ENCODE measurements around the gene CDHR4.
"Not testable (repeated sequence)": the region's sequence is repeated elsewhere in the genome, so short reads cannot be mapped to it uniquely, and the experiment has no call there.

CDHR4 gene, protein sequence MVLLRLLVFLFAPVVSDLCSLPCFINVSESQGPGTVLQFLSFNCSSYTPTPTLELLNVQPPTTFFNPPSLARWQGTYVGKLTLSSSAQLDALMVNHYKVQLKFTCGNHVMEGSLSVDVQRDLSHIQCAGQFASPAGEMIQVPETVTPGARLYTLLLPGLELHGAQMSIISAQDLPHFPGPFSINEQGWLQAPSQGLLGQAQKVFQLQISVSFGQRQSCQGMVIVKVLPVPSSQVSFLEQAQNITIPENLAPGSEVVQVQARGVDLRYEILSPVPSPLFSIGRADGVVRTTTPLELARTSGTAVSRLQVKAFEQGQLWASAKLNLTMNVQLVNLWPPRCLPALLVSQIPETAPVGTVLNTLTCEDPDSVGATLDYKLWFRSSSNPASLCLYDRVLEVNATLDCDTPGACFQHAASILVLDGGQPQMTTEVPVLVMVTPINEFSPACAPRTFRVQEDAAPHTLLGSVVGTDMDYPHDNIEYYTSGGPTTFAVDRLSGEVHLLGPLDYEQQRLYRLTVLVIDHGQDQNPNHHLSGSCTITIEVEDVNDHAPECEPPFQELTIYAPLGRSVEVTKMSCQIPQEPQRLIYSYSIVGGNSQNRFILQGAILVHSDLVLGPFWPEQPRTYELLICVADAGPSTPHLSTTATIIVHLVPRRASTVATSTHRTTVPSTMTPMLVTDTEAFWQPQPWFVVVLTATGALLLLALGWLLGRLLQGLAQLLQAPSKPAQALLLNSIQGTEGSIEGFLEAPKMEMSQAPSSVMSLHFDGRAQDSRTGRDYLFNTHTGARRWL

DNA sequence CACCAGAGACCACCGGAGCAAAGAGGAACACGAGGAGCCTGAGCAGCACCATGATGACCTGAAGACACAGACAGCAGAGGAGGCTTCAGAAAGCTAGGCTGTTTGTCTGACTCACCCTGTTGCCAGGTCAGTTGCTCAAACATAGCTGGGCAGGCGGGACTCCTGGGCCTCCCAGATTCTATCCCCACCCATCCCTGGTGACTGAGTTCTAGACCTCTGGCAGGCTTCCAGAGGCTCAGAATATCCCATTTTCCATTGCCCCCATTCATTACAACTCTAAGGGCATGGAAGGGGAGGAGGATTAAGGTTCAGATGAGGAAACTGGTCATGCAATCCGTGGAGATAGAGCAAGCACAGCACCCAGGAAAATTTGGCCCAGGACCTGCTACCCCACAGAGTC lies at the start of gene CDHR4:
CDHR4 (minus strand) TSS at position 113 of the 400 bp plus-strand sequence; CDS start at position 52, 61 bp downstream.
- peak; percentile 59 for DNase-seq

DNA sequence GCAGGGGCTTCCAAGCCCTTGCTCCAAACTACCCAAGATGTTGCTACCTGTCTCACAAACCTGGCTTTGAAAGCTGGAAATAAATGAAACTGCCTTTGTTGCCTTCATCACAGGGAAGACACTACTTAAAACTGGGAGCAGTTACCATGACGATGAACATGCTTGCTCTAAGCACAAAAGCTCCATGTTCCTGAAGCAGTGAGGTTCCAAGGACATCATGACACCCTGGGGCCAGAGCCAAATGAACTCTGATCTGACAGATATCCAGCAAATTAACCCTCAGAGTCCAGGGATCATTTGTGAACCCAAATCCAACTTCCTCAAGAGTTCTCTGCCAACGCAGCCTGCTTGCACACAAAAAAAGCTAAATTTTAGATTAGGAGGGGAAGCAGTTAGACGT lies 46.0 kb upstream of the CDHR4 start:
- DNase-seq = no peak

DNA sequence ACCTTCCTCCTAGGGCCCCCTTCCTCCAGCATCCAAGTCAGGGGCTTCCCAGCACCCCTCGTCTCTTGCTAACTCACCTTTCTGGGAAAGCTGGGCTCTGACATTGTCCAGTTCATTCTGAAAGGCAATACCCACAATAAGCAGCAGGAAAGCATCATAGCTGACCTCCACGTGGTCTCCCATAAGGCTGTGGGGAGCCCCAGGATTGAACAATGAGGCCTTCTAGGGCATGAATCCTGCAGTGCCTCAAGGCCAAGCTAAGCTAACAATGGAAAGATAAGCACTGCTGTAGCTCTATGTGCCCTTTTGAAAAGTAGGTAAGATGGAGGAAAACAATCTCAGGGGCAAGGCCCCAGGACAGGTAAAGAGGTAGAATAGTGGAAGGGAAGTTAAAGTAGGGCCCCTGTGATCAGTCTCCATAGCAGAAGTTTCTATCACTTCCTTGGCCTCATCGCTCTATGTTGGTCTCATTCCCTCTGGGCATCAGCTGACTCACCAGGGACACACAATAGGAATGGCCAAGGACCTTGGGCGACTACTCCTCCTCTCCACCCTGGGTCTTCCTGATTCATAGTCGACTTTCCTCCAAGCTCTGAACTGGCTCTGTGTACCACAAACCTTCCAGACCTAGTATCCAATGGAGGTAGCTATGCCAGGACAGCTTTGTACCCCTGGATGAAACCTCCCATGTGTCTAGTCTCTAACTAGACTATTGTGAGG lies 45.0 kb upstream of the CDHR4 start:
- no peak for DNase-seq

GRCh38 chr3:49842843-49843517 lies 43.3 kb upstream of the CDHR4 start:
- no peak for DNase-seq

DNA sequence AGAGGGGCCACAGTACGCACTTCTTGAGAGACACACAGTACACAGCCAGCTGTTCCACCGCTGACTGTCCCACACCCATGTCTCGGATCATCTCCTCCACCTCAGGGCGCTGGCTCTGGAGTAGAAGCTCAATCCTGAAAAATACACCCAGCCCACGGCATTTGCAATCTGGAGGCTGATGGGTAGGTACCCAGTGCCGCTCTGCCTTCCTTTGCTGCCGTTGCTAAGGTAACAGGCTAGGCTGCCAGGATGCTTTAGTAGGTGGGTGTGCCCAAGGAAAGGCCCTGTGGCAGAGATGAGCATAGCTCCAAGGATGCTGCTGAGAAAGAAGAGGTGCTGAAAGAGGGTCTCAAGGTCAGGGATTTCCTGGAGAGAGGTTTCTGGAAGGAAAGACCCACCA lies 42.1 kb upstream of the CDHR4 start:
- DNase-seq = no peak

DNA sequence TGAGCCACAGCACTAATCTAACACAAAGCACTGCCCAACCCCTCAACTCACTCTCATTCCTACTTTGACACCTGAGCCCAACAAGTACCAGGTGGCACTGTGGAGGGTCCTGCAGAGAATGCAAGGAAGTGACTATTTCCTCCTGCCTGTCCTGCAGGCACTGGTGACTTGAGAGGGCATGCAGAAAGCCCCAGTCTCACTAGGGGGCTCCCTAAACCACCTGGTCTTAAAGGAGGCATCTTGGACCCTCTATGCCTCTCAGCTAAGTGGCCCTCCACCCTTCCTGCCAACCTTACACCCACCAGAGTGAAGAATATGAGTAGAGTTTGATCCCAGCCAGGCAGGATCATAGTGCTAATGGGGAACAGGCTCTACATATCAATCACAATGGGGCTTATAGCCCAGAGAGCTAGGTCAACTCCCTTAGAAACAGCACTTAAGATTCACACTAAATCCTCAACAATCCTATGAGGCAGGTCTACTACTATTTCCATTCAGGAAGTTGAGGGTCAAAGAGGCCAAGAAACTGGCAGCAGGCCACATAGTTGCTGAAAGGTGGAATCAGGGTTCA lies 41.5 kb upstream of the CDHR4 start:
- DNase-seq = peak; percentile 9

DNA sequence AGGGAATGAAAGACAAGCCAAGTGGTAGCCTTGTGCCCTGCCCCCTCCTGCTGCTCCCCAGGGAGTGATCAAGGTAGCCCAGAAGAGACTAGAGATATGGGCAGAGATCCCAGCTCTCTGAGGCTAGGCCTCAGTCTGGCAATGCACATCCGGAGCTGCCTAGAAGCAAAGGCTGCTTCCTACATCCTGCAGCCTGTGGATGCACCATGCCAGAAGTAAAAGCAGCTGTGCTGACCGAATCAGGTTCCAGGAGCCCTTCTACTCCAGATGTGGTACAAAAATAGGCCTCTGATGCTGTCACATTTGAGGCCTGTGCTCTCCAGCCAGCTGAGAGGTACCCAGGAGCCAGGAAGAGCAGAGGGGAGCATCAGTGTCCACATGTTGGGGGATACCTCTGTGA lies 40.7 kb upstream of the CDHR4 start:
- peak; percentile 47 for DNase-seq

DNA sequence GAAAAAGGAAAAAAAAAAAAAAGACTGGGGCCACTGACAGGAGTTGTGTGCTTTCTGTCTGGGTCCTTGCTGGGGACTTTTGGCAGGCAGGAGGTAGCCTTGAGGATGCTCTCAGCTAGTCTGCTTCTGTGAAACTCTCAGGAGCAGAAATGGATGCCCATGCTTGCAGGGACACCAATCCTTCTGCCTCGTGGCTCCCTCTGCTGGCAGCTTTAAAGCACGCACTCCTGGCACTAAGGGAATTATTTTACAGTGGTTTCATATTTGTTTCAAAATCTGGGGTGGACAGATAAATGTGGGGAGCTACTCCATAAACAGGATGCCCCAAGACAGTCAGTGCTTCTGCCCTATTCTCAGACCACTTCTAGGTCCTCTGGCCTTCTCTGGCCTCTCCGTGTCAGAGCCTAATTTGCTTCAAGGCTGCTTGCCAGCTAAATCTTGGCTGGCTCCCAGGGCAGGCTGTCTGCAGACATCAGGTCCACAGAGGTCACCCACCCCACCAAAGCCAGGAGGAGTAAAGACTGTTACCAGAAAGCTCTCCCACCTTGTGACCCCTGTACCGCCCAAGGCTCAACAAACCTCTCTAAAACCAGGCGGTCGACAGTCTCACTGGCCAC lies 39.6 kb upstream of the CDHR4 start:
- peak; percentile 84 for DNase-seq

DNA sequence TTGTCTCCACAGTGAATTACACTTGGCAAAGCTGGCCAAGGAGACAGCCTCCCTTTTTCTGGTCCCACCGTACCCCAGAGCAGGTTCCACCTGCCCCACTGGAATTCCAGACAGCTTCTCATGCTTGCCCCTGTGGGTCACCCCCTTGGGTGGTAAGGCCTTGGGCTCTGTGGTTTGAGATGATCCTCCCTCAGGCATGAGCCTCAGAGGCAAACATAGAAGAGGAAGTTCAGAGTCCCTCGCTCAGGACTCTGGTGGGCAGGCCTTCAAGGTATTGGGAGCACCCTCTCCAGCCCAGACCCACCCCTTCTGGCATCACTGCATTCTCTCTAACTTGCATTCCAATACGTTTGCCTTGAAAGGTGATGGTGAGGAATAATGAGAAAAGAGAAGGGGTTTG lies 31.7 kb upstream of the CDHR4 start:
- DNase-seq = no peak

DNA sequence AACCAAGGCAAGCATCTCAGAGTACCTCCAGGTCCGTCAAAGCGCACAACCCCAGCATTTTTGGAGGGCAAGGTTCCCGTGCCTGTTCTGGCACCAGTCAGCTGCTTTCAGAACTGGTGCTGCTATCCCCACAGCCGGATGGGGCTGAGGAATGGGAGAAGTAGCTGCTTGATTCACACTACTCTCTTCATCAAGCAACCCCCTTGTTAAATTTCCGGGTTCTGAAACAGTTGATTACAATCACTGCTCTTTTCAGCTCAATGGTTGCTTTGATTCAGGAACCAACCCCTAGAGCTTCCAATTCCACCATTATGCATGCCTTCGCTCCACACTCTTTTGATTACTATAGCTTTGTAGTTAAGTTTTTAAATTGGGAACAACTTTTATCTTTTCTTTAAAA lies 26.3 kb upstream of the CDHR4 start:
- no peak for DNase-seq

DNA sequence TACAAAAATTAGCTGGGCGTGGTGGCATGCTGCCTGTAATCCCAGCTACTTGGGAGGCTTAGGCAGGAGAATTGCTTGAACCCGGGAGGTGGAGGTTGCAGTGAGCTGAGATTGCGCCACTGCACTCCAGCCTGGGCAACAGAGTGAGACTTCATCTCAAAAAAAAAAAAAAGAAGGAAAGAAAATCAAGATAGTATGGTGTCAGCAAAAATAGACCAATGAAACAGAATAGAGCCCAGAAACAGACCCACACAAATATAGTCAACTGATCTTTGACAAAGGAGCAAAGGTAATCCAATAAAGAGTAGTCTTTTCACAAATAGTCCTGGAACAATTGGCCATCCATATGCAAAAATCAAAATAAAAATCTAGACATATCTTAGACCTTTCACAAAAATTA lies 23.5 kb upstream of the CDHR4 start:
- not testable (repeated sequence) for DNase-seq

- peak; percentile 94 for DNase-seq
Measured at GRCh38 chr3:49813497-49814174, 14.0 kb upstream of the CDHR4 start, which contains the start of gene UBA7. Gene UBA7 (minus strand): TSS chr3:49813953. CDS start chr3:49813787, 166 bp downstream.

DNA sequence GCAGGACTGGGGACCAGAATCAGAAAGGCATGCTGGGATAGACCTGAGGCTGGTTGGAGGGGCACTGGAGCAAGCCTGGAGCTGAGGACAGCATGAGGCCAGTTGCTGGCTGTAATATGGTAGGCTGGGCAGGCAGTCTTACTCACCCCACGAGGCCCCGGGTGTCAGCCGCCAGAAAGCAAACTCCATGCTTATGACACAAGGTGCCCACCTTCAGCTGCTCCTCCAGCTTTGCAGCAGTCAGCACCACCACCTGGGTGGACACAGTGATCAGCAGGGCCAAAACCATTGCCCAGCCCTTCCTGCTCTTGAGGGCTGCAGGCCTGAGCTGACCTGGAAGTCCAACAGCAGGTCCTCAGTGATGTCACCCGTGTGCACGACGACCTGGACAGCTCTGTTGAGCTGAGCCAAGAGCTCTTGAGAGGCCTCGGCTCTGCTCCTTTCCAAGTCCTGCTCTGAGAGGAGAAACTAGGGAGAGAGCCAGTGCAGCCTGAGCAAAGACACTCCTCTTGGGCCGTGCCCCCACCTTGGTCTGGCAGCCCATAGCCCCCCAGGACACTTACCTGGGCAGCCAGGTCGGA lies 13.3 kb upstream of the CDHR4 start:
- DNase-seq = no peak

- DNase-seq = peak; percentile 52
Measured at GRCh38 chr3:49807431-49808114, 7.9 kb upstream of the CDHR4 start.

DNA sequence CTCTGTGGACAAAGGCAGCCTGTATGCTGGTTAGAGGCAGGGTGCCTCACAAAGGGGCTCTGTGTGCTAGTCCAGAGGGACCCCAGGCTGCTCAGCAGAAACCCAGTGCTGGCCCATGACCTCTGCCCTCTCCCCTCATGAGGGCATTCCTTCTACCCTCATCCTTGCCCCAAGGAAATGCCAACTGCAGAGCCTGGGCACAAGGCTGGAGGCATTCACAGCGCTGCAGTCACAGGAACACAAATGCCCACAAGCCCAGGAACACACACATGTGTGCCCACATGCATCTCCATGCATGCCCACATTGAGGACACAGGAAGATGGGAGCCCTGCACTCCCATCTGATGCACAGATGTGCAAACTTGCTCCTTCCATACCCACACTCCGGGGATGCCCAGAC lies 7.2 kb upstream of the CDHR4 start:
- no peak for DNase-seq

DNA sequence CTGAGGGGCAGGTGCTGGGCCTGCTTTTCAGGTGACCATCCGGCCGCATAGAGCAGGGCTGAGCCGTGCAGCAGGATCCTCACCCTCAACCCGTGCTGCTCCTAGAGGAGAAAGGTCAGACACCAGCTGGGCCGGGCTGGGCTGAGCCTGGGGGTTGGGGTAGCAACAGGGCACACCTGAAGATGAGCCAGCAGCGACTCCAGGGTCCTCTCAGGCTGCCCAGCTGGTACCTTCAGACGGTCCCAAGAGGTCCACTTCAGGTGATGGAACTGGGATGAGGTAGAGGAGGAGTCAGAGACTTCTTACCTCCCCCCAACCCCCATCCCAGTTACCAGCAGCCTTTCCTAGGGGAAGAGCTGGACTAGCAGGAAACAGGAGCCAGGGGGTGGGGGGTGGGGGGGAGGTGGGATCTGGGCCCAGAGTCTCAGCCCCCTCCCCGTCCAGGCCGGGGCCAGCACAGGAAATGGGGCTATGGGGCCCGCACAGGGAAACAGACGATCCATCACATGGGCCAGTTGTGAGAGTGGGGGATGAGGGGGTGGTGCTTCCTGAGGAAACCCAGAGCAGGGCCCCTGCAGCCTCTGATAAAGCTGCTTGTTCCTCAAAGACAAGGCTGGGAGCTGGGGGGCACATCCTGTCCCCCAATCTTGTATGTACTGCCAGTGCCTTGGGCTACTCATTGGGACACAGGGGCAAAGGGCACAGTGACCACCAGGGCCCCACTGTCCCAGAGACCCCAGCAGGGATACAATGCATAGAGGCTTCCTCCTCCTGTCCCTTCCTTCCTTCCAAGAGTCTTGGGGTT lies 6.4 kb upstream of the CDHR4 start:
- DNase-seq = peak; percentile 90

GRCh38 chr3:49805367-49805782 lies 5.7 kb upstream of the CDHR4 start:
- peak; percentile 99 for DNase-seq

DNA sequence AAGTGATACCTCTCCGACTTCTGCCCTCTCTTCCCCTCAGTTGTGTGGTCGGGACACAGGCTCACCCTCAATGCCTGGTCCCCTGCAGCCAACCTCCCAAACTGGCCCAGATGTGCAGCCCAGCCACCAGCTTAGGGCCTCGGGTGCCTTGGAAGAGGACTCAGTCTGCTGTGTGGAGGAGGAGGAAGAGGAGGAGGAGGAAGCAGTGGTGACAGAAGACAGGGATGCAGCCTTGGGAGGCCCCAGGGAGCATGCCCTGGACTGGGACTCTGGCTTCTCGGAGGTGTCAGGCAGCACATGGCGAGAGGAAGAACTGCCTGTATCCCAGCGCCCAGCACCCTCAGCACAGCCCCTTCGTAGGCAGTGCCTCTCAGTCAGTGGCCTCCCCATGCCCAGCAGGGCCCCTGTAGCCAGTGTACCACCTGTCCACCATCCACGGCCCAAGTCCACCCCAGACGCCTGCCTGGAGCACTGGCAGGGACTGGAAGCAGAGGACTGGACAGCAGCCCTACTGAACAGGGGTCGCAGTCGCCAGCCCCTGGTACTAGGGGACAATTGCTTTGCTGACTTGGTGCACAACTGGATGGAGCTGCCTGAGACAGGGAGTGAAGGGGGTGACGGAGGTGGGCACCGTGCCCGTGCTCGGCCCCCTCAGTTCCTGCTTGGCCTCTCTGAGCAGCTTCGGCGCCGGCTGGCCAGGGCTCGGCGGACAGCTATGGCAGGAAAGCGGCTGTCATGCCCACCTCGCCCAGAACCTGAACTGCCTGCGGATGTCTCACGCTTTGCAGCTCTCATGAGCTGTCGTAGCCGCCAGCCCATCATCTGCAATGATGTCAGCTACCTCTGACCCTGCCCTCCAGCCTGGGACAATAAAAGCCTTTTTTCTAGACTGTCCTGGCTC lies 4.7 kb upstream of the CDHR4 start:
- DNase-seq = no peak

Data from fibroblast of upper back skin (primary cell).